HEK293 (cell line): ENCODE measurements around the gene LRP1.
A peak's percentile ranks its signal among the peaks of the same experiment; 100 is the strongest.

Experiments used
- BCL11B ChIP-seq: fragments of 450-650 bp; formaldehyde crosslinking; IDR thresholded peaks from 2 replicates; pipeline ENCODE4 v1.5.1; 2016; ENCODE audit warnings: low read depth, missing biosample characterization, missing genetic modification characterization
- CTCF ChIP-seq: fragments of 450-650 bp; formaldehyde crosslinking; IDR thresholded peaks from 2 replicates; pipeline ENCODE4 v1.5.1; 2016; ENCODE audit warnings: missing biosample characterization, missing genetic modification characterization
- GLIS2 ChIP-seq: fragments of 450-650 bp; formaldehyde crosslinking; IDR thresholded peaks from 2 replicates; pipeline ENCODE4 v1.5.1; 2016; ENCODE audit warnings: missing biosample characterization, missing genetic modification characterization
- HOXC10 ChIP-seq: sonication (generic); formaldehyde crosslinking; IDR thresholded peaks from 2 replicates; pipeline ENCODE4 v1.8.1; 2023; ENCODE audit warnings: mild to moderate bottlenecking, missing genetic modification reagents
- IKZF3 ChIP-seq: fragments of 450-650 bp; IDR thresholded peaks from 2 replicates; pipeline ENCODE4 v1.5.0; 2018; ENCODE audit warnings: missing biosample characterization, mild to moderate bottlenecking, missing genetic modification characterization, moderate library complexity
- KLF1 ChIP-seq: fragments of 450-650 bp; formaldehyde crosslinking; IDR thresholded peaks from 2 replicates; pipeline ENCODE4 v1.5.1; 2016; ENCODE audit warnings: missing biosample characterization, missing genetic modification characterization
- KLF9 ChIP-seq: fragments of 450-650 bp; formaldehyde crosslinking; IDR thresholded peaks from 2 replicates; pipeline ENCODE4 v1.5.1; 2016; ENCODE audit warnings: missing biosample characterization, missing genetic modification characterization, low read depth
- PRDM1 ChIP-seq: fragments of 450-650 bp; formaldehyde crosslinking; IDR thresholded peaks from 2 replicates; pipeline ENCODE4; 2016; ENCODE audit warnings: missing biosample characterization, missing genetic modification characterization
- SCRT2 ChIP-seq: fragments of 450-650 bp; formaldehyde crosslinking; IDR thresholded peaks from 2 replicates; pipeline ENCODE4 v1.5.1; 2016; ENCODE audit warnings: missing biosample characterization, missing genetic modification characterization
- SP2 ChIP-seq: fragments of 450-650 bp; formaldehyde crosslinking; IDR thresholded peaks from 2 replicates; pipeline ENCODE4 v1.5.1; 2016; ENCODE audit warnings: missing biosample characterization, missing genetic modification characterization
- SP3 ChIP-seq: fragments of 450-650 bp; formaldehyde crosslinking; IDR thresholded peaks from 2 replicates; pipeline ENCODE4 v1.5.1; 2016; ENCODE audit warnings: missing biosample characterization, missing genetic modification characterization
- ZBTB17 ChIP-seq: fragments of 450-650 bp; formaldehyde crosslinking; IDR thresholded peaks from 2 replicates; pipeline ENCODE4 v1.5.1; 2016; ENCODE audit warnings: missing biosample characterization, missing genetic modification characterization
- ZBTB21 ChIP-seq: fragments of 450-650 bp; formaldehyde crosslinking; IDR thresholded peaks from 2 replicates; pipeline ENCODE4 v1.5.1; 2017; ENCODE audit warnings: missing biosample characterization, missing genetic modification characterization
- ZBTB26 ChIP-seq: fragments of 450-650 bp; formaldehyde crosslinking; optimal IDR thresholded peaks from 2 replicates; pipeline ENCODE3; 2016; ENCODE audit warnings: missing biosample characterization, mild to moderate bottlenecking, missing genetic modification characterization
- ZBTB8A ChIP-seq: fragments of 450-650 bp; formaldehyde crosslinking; IDR thresholded peaks from 2 replicates; pipeline ENCODE4 v1.5.1; 2016; ENCODE audit warnings: missing biosample characterization, missing genetic modification characterization
- ZFHX2 ChIP-seq: fragments of 450-650 bp; formaldehyde crosslinking; conservative IDR thresholded peaks from 2 replicates; pipeline ENCODE4 v1.5.1; 2016; ENCODE audit warnings: missing biosample characterization, missing genetic modification characterization
- ZNF132 ChIP-seq: fragments of 450-650 bp; formaldehyde crosslinking; IDR thresholded peaks from 2 replicates; pipeline ENCODE4 v1.5.1; 2017; ENCODE audit warnings: missing biosample characterization, missing genetic modification characterization, borderline replicate concordance
- ZNF2 ChIP-seq: fragments of 450-650 bp; formaldehyde crosslinking; IDR thresholded peaks from 2 replicates; pipeline ENCODE4 v1.5.1; 2016; ENCODE audit warnings: missing biosample characterization, missing genetic modification characterization
- ZNF214 ChIP-seq: fragments of 450-650 bp; formaldehyde crosslinking; IDR thresholded peaks from 2 replicates; pipeline ENCODE4 v1.5.1; 2017; ENCODE audit warnings: missing biosample characterization, mild to moderate bottlenecking, missing genetic modification characterization, borderline replicate concordance
- ZNF24 ChIP-seq: fragments of 450-650 bp; formaldehyde crosslinking; IDR thresholded peaks from 2 replicates; pipeline ENCODE4 v1.5.1; 2016; ENCODE audit warnings: missing biosample characterization, missing genetic modification characterization
- ZNF335 ChIP-seq: fragments of 450-650 bp; formaldehyde crosslinking; conservative IDR thresholded peaks from 2 replicates; pipeline ENCODE4 v1.5.1; 2016; ENCODE audit warnings: missing biosample characterization, missing genetic modification characterization
- ZNF341 ChIP-seq: fragments of 450-650 bp; formaldehyde crosslinking; IDR thresholded peaks from 2 replicates; pipeline ENCODE4; 2016; ENCODE audit warnings: low read depth, missing biosample characterization, missing genetic modification characterization
- ZNF366 ChIP-seq: fragments of 450-650 bp; formaldehyde crosslinking; conservative IDR thresholded peaks from 2 replicates; pipeline ENCODE4 v1.5.1; 2016; ENCODE audit warnings: missing biosample characterization, missing genetic modification characterization
- ZNF473 ChIP-seq: fragments of 450-650 bp; formaldehyde crosslinking; IDR thresholded peaks from 2 replicates; pipeline ENCODE4 v1.5.1; 2017; ENCODE audit warnings: missing biosample characterization, missing genetic modification characterization
- ZNF558 ChIP-seq: fragments of 450-650 bp; formaldehyde crosslinking; IDR thresholded peaks from 2 replicates; pipeline ENCODE4 v1.5.1; 2016; ENCODE audit warnings: missing biosample characterization, missing genetic modification characterization
- ZNF623 ChIP-seq: fragments of 450-650 bp; formaldehyde crosslinking; IDR thresholded peaks from 2 replicates; pipeline ENCODE4 v1.5.1; 2016; ENCODE audit warnings: missing biosample characterization, missing genetic modification characterization
- ZNF654 ChIP-seq: fragments of 450-650 bp; formaldehyde crosslinking; IDR thresholded peaks from 2 replicates; pipeline ENCODE4 v1.5.1; 2016; ENCODE audit warnings: low read depth, missing biosample characterization, missing genetic modification characterization
- ZNF692 ChIP-seq: fragments of 450-650 bp; formaldehyde crosslinking; IDR thresholded peaks from 2 replicates; pipeline ENCODE4 v1.5.1; 2016; ENCODE audit warnings: missing biosample characterization, missing genetic modification characterization
- ZNF76 ChIP-seq: fragments of 450-650 bp; formaldehyde crosslinking; IDR thresholded peaks from 2 replicates; pipeline ENCODE4; 2016; ENCODE audit warnings: low read depth, missing biosample characterization, missing genetic modification characterization, borderline replicate concordance
- ZSCAN16 ChIP-seq: fragments of 450-650 bp; formaldehyde crosslinking; IDR thresholded peaks from 2 replicates; pipeline ENCODE4 v1.5.1; 2016; ENCODE audit warnings: missing biosample characterization, missing genetic modification characterization
- ZSCAN4 ChIP-seq: fragments of 450-650 bp; formaldehyde crosslinking; IDR thresholded peaks from 2 replicates; pipeline ENCODE4 v1.5.1; 2017; ENCODE audit warnings: missing biosample characterization, missing genetic modification characterization
- ZXDB ChIP-seq: fragments of 450-650 bp; formaldehyde crosslinking; IDR thresholded peaks from 2 replicates; pipeline ENCODE4 v1.5.1; 2016; ENCODE audit warnings: missing biosample characterization, missing genetic modification characterization

The LRP1 gene

DNA sequence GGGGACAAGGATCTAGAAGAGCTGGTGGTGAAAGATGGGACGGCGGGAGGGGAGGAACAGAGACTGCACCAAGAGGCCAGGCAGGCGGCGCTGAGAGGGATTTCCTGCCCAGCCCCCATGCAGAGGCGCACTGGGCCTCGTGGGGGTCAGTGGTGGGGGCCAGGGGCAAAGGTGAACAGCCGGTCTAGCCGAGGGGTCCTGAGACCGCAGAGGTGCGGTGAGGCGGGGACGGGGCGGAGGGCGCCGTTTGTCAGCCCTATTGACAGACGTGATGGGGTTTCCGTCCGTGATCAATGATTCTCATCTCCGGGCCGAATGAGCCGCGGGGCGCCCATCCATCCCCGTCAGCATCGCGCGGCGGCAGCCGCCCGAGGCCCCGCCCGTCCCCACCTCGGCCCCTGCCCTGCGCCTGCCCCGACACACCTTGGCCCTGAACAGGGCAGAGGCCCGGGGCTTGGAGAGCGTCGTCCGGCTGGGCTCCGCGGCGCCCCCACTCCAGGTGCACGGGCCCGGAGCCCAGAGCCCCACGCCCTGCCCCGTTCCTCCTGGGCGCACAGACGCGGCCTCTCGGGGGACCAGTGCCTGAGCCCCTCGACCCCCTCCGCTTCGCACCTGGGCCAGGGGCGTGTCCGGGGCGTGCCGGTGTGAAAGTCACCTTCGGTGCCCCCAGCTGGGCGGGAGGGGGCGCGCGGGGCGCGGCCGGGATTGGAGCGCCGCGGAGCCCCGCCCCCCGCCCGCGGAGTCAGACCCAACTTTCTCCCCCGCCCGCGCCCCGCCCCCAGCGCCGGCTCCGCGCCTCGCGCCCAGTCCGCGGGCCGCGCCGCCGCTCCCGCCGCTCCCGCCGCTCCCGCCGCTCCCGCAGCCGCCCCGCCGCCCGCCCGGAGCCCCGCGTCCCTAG is 88.0 kb downstream of the LRP1 start, which contains the start of gene NXPH4 (continued):
- TF ChIP-seq ZXDB (tag by site-specific recombination) (0 out of 2 replicates have a peak, but pooled peaks have one; percentile 8), ZFHX2 (peak; percentile 51), ZNF335 (tag by site-specific recombination) (peak; percentile 40; the same call in 1 of the 2 replicates), KLF9 (tag by site-specific recombination) (peak; percentile 89), ZNF24 (tag by site-specific recombination) (0 out of 2 replicates have a peak, but pooled peaks have one; percentile 37), ZNF341 (tag by site-specific recombination) (peak; percentile 73; the same call in 1 of the 2 replicates), ZNF2 (tag by site-specific recombination) (no peak), PRDM1 (tag by site-specific recombination) (0 out of 2 replicates have a peak, but pooled peaks have one; percentile 42), SP2 (no peak; the same call in none of the 2 replicates), SCRT2 (tag by site-specific recombination) (0 out of 2 replicates have a peak, but pooled peaks have one; percentile 46), ZNF692 (tag by site-specific recombination) (peak; percentile 17; the same call in 1 of the 2 replicates), HOXC10 (no peak), ZNF214 (tag by site-specific recombination) (no peak), GLIS2 (tag by site-specific recombination) (peak; percentile 93), ZSCAN4 (tag by site-specific recombination) (0 out of 2 replicates have a peak, but pooled peaks have one; percentile 42), BCL11B (tag by site-specific recombination) (peak; percentile 86), ZNF654 (tag by site-specific recombination) (no peak), ZNF76 (tag by site-specific recombination) (0 out of 2 replicates have a peak, but pooled peaks have one; percentile 18), IKZF3 (tag by site-specific recombination) (0 out of 2 replicates have a peak, but pooled peaks have one; percentile 10), ZNF132 (tag by site-specific recombination) (no peak), ZNF473 (no peak), ZNF558 (no peak), SP3 (peak; percentile 87), ZNF623 (tag by site-specific recombination) (no peak), KLF1 (tag by site-specific recombination) (peak; percentile 99), ZBTB17 (tag by site-specific recombination) (peak; percentile 77), ZBTB26 (tag by site-specific recombination) (peak; percentile 59), ZSCAN16 (tag by site-specific recombination) (no peak), ZNF366 (peak; percentile 38; the same call in 1 of the 2 replicates), CTCF (tag by site-specific recombination) (peak; percentile 48; the same call in 1 of the 2 replicates), ZBTB21 (tag by site-specific recombination) (no peak), ZBTB8A (peak; percentile 88)
